A549 (cell line): ENCODE data around the gene DKC1. TPM values are rescaled to one million over a fixed set of nuclear protein-coding genes. Genes with fewer than 3 reads are reported as not detected.

Experiments
- ATAC-seq, 2 experiments: fragments of 200-7000 bp in 1 of 2; fragments of >200 bp in 1 of 2; cut with Nextera tagmentation in 1 of 2; cut with Tn5 transposase in 1 of 2; 3 replicates each; pipeline versions ENCODE4 v1.8.0 to v1.9.1; 2018 to 2020; ENCODE audit warnings: mild to moderate bottlenecking in 1 of 2, moderate library complexity in 1 of 2
- CTCF ChIA-PET: fragments of 300-600 bp; sonication (Branson Sonifier 250); formaldehyde crosslinking; extraction: SDS; loops from one replicate; lab custom pipeline; 2021; ENCODE audit warnings: antibody characterized with exemption, inconsistent platforms; lab: Yijun Ruan, JAX
- POLR2A ChIA-PET: fragments of 350-600 bp; formaldehyde crosslinking; extraction: SDS; loops from one replicate; lab custom pipeline; 2021; ENCODE audit warnings: antibody characterized with exemption, inconsistent platforms; lab: Yijun Ruan, JAX
- DNase-seq, 2 experiments: peaks; one replicate each; pipeline versions ENCODE4 v3.0.0 to v3.0.0-alpha.2; 2011 to 2016; ENCODE audit warnings: low read depth in 1 of 2, low spot score in 1 of 2
- FAIRE-seq: peaks from 2 replicates; lab custom pipeline; 2011; peaks lifted over from hg19 to GRCh38; lab: Jason Lieb, UNC
- H3K27ac ChIP-seq, 2 experiments: fragments of >200 bp; sonication (Bioruptor Twin); formaldehyde crosslinking; 3 replicates each; pipeline ENCODE4 v1.5.1; 2016 to 2017
- H3K4me1 ChIP-seq: fragments of >200 bp; sonication (Bioruptor Twin); formaldehyde crosslinking; 3 replicates; pipeline ENCODE4 v1.6.1; 2016
- H3K4me2 ChIP-seq: fragments of >200 bp; sonication (Bioruptor Twin); formaldehyde crosslinking; 3 replicates; pipeline ENCODE4 v1.6.1; 2016
- H3K4me3 ChIP-seq: fragments of >200 bp; sonication (Bioruptor Twin); formaldehyde crosslinking; 3 replicates; pipeline ENCODE4 v1.5.1; 2016
- H3K9me3 ChIP-seq: fragments of >200 bp; sonication (Bioruptor Twin); formaldehyde crosslinking; 3 replicates; pipeline ENCODE4 v1.6.1; 2016
- BHLHE40 ChIP-seq: IDR thresholded peaks from 2 replicates; pipeline ENCODE4 v1.6.1; 2012; ENCODE audit warnings: low read depth, low read length, inconsistent platforms
- CBX2 ChIP-seq: fragments of 200-600 bp; sonication (generic); IDR thresholded peaks from 2 replicates; pipeline ENCODE4 v1.6.1; 2016; ENCODE audit warnings: low read depth, mild to moderate bottlenecking, borderline replicate concordance
- CEBPB ChIP-seq, 2 experiments: fragments of >200 bp in 1 of 2; sonication (Bioruptor Twin) in 1 of 2; formaldehyde crosslinking in 1 of 2; IDR thresholded peaks; 2 replicates each; pipeline ENCODE4 v1.6.1; 2012 to 2016
- CHD2 ChIP-seq: fragments of 150-350 bp; IDR thresholded peaks from 2 replicates; pipeline ENCODE4 v1.6.1; 2014; ENCODE audit warnings: low read length; ENCODE audit not compliant: partially characterized antibody
- ESRRA ChIP-seq: fragments of 150-350 bp; IDR thresholded peaks from 2 replicates; pipeline ENCODE4 v1.6.1; 2014; ENCODE audit warnings: mild to moderate bottlenecking, low read length, borderline replicate concordance
- FOXS1 ChIP-seq: fragments of 250-450 bp; sonication (Bioruptor Pico); IDR thresholded peaks from 2 replicates; pipeline ENCODE4 v1.5.0; 2020; ENCODE audit warnings: mild to moderate bottlenecking, moderate library complexity
- HEYL ChIP-seq: fragments of 250-450 bp; sonication (Bioruptor Pico); IDR thresholded peaks from 2 replicates; pipeline ENCODE4 v1.8.0; 2021; ENCODE audit warnings: mild to moderate bottlenecking, moderate library complexity
- JUN ChIP-seq, 2 experiments: fragments of >200 bp; sonication (Bioruptor Twin); formaldehyde crosslinking; IDR thresholded peaks; 2 replicates in 1 of 2; 3 replicates in 1 of 2; pipeline ENCODE4 v1.6.1; 2016 to 2017
- JUNB ChIP-seq: fragments of >200 bp; sonication (Bioruptor Twin); formaldehyde crosslinking; IDR thresholded peaks from 2 replicates; pipeline ENCODE4 v1.6.1; 2016
- MAFK ChIP-seq: fragments of 450-650 bp; IDR thresholded peaks from 2 replicates; pipeline ENCODE4 v1.6.1; 2014; ENCODE audit not compliant: partially characterized antibody
- MAZ ChIP-seq: fragments of 150-350 bp; IDR thresholded peaks from 2 replicates; pipeline ENCODE4 v1.6.1; 2014; ENCODE audit warnings: antibody characterized with exemption, low read depth, low read length, borderline replicate concordance
- NFE2L2 ChIP-seq: fragments of 150-350 bp; conservative IDR thresholded peaks from 2 replicates; pipeline ENCODE4 v1.6.1; 2014; ENCODE audit warnings: low read length
- NPAS2 ChIP-seq: fragments of 250-450 bp; sonication (Bioruptor Pico); IDR thresholded peaks from 2 replicates; pipeline ENCODE4 v1.8.0; 2022; ENCODE audit warnings: mild to moderate bottlenecking, moderate library complexity, borderline replicate concordance
- NR3C1 ChIP-seq: fragments of >200 bp; sonication (Bioruptor Twin); formaldehyde crosslinking; IDR thresholded peaks from 3 replicates; pipeline ENCODE4 v1.6.1; 2017
- PHF8 ChIP-seq: fragments of 200-600 bp; sonication (generic); IDR thresholded peaks from 2 replicates; pipeline ENCODE4 v1.6.1; 2016; ENCODE audit warnings: low read depth, mild to moderate bottlenecking, antibody characterized with exemption, moderate library complexity, borderline replicate concordance
- POLR2AphosphoS2 ChIP-seq: conservative IDR thresholded peaks from 2 replicates; pipeline ENCODE4 v1.6.1; 2012; ENCODE audit warnings: low read length, improper control_type of control experiment, inconsistent platforms
- RCOR1 ChIP-seq: fragments of 150-350 bp; IDR thresholded peaks from 2 replicates; pipeline ENCODE4 v1.6.1; 2014; ENCODE audit warnings: antibody characterized with exemption, low read length, low read depth
- RFX5 ChIP-seq: fragments of 450-650 bp; IDR thresholded peaks from 2 replicates; pipeline ENCODE4 v1.7.1; 2014; ENCODE audit warnings: antibody characterized with exemption, mild to moderate bottlenecking, moderate library complexity
- RNF2 ChIP-seq: fragments of 200-600 bp; sonication (generic); IDR thresholded peaks from 2 replicates; pipeline ENCODE4 v1.6.1; 2016; ENCODE audit warnings: low read depth, mild to moderate bottlenecking, antibody characterized with exemption, moderate library complexity, borderline replicate concordance
- SMC3 ChIP-seq: fragments of >200 bp; sonication (Bioruptor Twin); formaldehyde crosslinking; IDR thresholded peaks from 3 replicates; pipeline ENCODE4 v1.6.1; 2018; ENCODE audit warnings: inconsistent platforms
- TP53 ChIP-seq: fragments of 250-450 bp; sonication (Bioruptor Pico); IDR thresholded peaks from 2 replicates; pipeline ENCODE4 v1.5.0; 2021; ENCODE audit warnings: mild to moderate bottlenecking, moderate library complexity
- ZC3H11A ChIP-seq: fragments of 450-650 bp; IDR thresholded peaks from 2 replicates; pipeline ENCODE4 v1.6.1; 2014; ENCODE audit warnings: antibody characterized with exemption, mild to moderate bottlenecking
- ZNF302 ChIP-seq: fragments of 250-450 bp; sonication (Bioruptor Pico); IDR thresholded peaks from 2 replicates; pipeline ENCODE4 v1.9.0; 2021; ENCODE audit warnings: inconsistent platforms, mild to moderate bottlenecking, moderate library complexity
- WGBS: methylation state at CpG from one replicate; pipeline ENCODE4 v1.1.6; 2017; ENCODE audit errors: missing lambda C conversion rate; 5-methylcytosine and 5-hydroxymethylcytosine counted together
- polyA plus RNA-seq, 4 experiments: library from polyadenylated mRNA; depleted of rRNA in 3 of 4; stranded (reverse); fragments of >200 nt; fragmentation: RNase III in 1 of 4; extraction: RNeasy Plus Mini Kit Qiagen cat#74134 plus additional on column Dnase treatment in 1 of 4; gene quantifications; 2 replicates in 3 of 4; 3 replicates in 1 of 4; pipeline ENCODE4 v1.2.3, GENCODE V29; 2011 to 2017
- TF ChIP-seq, protein P1 (sequence below): fragments of >200 bp; sonication (Bioruptor Twin); formaldehyde crosslinking; IDR thresholded peaks from 3 replicates; pipeline ENCODE4 v1.6.1; 2016
- TF ChIP-seq, protein P2 (sequence below): IDR thresholded peaks from 2 replicates; pipeline ENCODE4 v1.6.1; 2012; ENCODE audit warnings: low read depth, borderline replicate concordance
- TF ChIP-seq, protein P3 (sequence below): fragments of 250-450 bp; sonication (Bioruptor Pico); IDR thresholded peaks from 2 replicates; pipeline ENCODE4 v1.5.0; 2020; ENCODE audit warnings: low read depth, mild to moderate bottlenecking, moderate library complexity
- TF ChIP-seq, protein P4 (sequence below): fragments of 150-350 bp; IDR thresholded peaks from 2 replicates; pipeline ENCODE4 v1.6.1; 2014; ENCODE audit warnings: low read depth, mild to moderate bottlenecking, low read length
- TF ChIP-seq, protein P5 (sequence below): fragments of 200-600 bp; sonication (generic); IDR thresholded peaks from 2 replicates; pipeline ENCODE4 v1.6.1; 2016; ENCODE audit warnings: antibody characterized with exemption, mild to moderate bottlenecking, moderate library complexity

Gene DKC1
- polyA plus RNA-seq, 2 of the 4 experiments (the other 2 are of a cell fraction) = 166 to 209 TPM

DNA sequence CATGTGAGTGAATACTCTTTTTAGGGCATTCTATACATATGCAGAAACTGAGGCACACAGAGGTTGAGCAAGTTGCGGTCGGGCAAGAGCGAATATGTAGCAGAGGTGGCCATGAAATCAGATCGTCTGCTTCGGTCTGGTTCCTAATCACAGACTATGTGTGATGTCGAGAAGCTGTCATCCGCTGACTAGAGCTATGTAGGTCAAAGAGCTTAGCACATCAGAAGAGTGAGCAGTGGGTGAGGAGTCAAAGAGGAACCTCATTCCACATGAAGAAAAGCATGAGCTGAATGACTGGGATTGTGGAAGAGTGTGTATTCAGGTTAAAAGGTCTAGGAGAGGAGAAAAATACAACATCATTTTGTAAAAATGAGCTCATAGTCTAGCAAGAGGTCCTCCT is 30.8 kb upstream of the DKC1 start:
- WGBS = 86% methylated on average over 7 of the region's 7 CpGs
- Histone ChIP-seq H3K4me1 (peaks cover 62% of the 10 kb centered on the region), H3K4me2 (peak overlapping the region; percentile 41), H3K4me3 (no peak overlapping the region), H3K27ac (peak overlapping the region; percentile 18 to 35; a peak in 3 of 6 replicates), H3K9me3 (no peaks in the 10 kb centered on the region)
- DNase-seq = no peak
- CTCF ChIA-PET = interaction anchor here (0.8 to 1.3 kb wide), 4 partner anchors 9 to 17 kb away, joined by 3 to 12 read pairs (median 3); no protein-coding TSS in a partner anchor
- POLR2A ChIA-PET = no interaction called here
- no peak for ATAC-seq
- no peak for FAIRE-seq
- no peak for TF ChIP-seq RCOR1
- TF ChIP-seq MAZ = no peak
- no peak for TF ChIP-seq CEBPB (IDR thresholded peaks at IDR 0.05)
- no peak for TF ChIP-seq RFX5
- no peak for TF ChIP-seq ESRRA
- TF ChIP-seq BHLHE40 = no peak
- TF ChIP-seq MAFK = no peak
- no peak for TF ChIP-seq RNF2
- TF ChIP-seq POLR2AphosphoS2 = no peak
- TF ChIP-seq ZNF302 (CRISPR knock-in tag) = no peak
- TF ChIP-seq CHD2 = no peak

DNA sequence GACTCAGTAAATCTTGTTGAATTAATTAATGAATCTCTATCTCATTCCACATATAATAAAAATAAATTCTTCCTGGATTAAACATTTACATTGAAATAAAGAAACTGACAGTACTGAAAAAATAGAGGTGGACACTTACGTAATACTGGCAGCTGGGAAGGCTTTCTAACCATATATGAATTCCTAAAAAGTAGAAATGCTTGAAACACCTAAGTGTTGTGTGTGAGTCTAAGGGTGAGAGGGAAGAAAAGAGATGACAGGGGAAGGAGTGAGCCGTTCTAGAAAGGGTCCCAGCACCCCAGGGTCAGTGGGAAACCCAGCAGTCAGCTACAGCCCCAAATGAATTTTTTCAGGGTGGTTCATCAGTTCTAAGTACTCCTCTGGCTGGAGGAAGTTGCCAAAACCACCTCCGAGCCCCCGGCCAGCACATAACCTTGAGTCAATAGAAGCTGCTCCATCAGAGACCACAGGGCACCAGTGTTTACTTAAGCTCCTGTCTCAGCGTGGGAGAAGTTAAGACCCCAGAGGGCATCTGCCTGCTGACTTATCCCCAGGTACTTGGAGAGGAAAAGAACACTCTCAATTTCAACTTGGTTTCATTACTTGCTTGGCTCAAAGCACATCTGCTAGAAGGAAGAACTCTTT is 30.1 kb upstream of the DKC1 start:
- no peak for TF ChIP-seq SMC3
- TF ChIP-seq NPAS2 (CRISPR knock-in tag) = no peak
- TF ChIP-seq RNF2 = no peak
- no peak for TF ChIP-seq JUN (IDR thresholded peaks at IDR 0.05)
- TF ChIP-seq, protein P1, sequence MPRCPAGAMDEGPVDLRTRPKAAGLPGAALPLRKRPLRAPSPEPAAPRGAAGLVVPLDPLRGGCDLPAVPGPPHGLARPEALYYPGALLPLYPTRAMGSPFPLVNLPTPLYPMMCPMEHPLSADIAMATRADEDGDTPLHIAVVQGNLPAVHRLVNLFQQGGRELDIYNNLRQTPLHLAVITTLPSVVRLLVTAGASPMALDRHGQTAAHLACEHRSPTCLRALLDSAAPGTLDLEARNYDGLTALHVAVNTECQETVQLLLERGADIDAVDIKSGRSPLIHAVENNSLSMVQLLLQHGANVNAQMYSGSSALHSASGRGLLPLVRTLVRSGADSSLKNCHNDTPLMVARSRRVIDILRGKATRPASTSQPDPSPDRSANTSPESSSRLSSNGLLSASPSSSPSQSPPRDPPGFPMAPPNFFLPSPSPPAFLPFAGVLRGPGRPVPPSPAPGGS = no peak
- TF ChIP-seq TP53 = no peak
- no peak for TF ChIP-seq NR3C1
- no peak for TF ChIP-seq HEYL (CRISPR knock-in tag)
- TF ChIP-seq, protein P2, sequence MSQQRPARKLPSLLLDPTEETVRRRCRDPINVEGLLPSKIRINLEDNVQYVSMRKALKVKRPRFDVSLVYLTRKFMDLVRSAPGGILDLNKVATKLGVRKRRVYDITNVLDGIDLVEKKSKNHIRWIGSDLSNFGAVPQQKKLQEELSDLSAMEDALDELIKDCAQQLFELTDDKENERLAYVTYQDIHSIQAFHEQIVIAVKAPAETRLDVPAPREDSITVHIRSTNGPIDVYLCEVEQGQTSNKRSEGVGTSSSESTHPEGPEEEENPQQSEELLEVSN = no peak
- TF ChIP-seq, protein P3, sequence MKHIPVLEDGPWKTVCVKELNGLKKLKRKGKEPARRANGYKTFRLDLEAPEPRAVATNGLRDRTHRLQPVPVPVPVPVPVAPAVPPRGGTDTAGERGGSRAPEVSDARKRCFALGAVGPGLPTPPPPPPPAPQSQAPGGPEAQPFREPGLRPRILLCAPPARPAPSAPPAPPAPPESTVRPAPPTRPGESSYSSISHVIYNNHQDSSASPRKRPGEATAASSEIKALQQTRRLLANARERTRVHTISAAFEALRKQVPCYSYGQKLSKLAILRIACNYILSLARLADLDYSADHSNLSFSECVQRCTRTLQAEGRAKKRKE (CRISPR knock-in tag) = no peak
- TF ChIP-seq ZC3H11A = no peak
- no peak for TF ChIP-seq CHD2
- TF ChIP-seq NFE2L2 = no peak
- TF ChIP-seq, protein P4, sequence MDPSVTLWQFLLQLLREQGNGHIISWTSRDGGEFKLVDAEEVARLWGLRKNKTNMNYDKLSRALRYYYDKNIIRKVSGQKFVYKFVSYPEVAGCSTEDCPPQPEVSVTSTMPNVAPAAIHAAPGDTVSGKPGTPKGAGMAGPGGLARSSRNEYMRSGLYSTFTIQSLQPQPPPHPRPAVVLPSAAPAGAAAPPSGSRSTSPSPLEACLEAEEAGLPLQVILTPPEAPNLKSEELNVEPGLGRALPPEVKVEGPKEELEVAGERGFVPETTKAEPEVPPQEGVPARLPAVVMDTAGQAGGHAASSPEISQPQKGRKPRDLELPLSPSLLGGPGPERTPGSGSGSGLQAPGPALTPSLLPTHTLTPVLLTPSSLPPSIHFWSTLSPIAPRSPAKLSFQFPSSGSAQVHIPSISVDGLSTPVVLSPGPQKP = no peak
- TF ChIP-seq CBX2 = no peak
- TF ChIP-seq FOXS1 = no peak
- no peak for TF ChIP-seq PHF8
- TF ChIP-seq, protein P5, sequence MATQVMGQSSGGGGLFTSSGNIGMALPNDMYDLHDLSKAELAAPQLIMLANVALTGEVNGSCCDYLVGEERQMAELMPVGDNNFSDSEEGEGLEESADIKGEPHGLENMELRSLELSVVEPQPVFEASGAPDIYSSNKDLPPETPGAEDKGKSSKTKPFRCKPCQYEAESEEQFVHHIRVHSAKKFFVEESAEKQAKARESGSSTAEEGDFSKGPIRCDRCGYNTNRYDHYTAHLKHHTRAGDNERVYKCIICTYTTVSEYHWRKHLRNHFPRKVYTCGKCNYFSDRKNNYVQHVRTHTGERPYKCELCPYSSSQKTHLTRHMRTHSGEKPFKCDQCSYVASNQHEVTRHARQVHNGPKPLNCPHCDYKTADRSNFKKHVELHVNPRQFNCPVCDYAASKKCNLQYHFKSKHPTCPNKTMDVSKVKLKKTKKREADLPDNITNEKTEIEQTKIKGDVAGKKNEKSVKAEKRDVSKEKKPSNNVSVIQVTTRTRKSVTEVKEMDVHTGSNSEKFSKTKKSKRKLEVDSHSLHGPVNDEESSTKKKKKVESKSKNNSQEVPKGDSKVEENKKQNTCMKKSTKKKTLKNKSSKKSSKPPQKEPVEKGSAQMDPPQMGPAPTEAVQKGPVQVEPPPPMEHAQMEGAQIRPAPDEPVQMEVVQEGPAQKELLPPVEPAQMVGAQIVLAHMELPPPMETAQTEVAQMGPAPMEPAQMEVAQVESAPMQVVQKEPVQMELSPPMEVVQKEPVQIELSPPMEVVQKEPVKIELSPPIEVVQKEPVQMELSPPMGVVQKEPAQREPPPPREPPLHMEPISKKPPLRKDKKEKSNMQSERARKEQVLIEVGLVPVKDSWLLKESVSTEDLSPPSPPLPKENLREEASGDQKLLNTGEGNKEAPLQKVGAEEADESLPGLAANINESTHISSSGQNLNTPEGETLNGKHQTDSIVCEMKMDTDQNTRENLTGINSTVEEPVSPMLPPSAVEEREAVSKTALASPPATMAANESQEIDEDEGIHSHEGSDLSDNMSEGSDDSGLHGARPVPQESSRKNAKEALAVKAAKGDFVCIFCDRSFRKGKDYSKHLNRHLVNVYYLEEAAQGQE = no peak
- TF ChIP-seq JUNB = no peak
- no peak for TF ChIP-seq MAZ
- TF ChIP-seq, all 56 proteins: peak for 0
- POLR2A ChIA-PET = no interaction called here
- WGBS = 20% methylated on average over 5 of the region's 5 CpGs
- peak overlapping the region; percentile 41 for H3K4me2 ChIP-seq
- DNase-seq (peak in 1 of 2 experiments; percentile 33), FAIRE-seq (no peak), ATAC-seq (peak; percentile 28 to 81; a peak in 4 of 6 replicates)
- peak overlapping the region; percentile 18 to 61; a peak in 5 of 6 replicates for H3K27ac ChIP-seq
- H3K9me3 ChIP-seq = no peaks in the 10 kb centered on the region
- CTCF ChIA-PET = interaction anchor here (0.8 to 1.3 kb wide), 4 partner anchors 8 to 16 kb away, joined by 3 to 12 read pairs (median 3); no protein-coding TSS in a partner anchor
- H3K4me1 ChIP-seq = peaks cover 62% of the 10 kb centered on the region
- no peak overlapping the region for H3K4me3 ChIP-seq
